Right lobe of liver (tissue), 6 donors: Measurements from ENCODE around the gene OR13C5. TPM values are rescaled to one million over a fixed set of nuclear protein-coding genes. Genes with fewer than 3 reads are reported as not detected.

Experiments used
- ATAC-seq, 4 donors: fragments of 200-7000 bp; cut with Tn5 transposase; one replicate each; pipeline ENCODE4 v1.9.1; 2020; ENCODE audit warnings: mild to moderate bottlenecking in 4 of 4, moderate library complexity in 4 of 4
- DNase-seq, 3 donors: peaks; one replicate each; pipeline ENCODE4 v3.0.0-alpha.2; 2020
- H3K27ac ChIP-seq, 3 donors: fragments of 200-600 bp; one replicate each; pipeline ENCODE4 v1.8.0; 2022
- H3K27me3 ChIP-seq, 2 donors: fragments of 200-600 bp; one replicate each; pipeline ENCODE4 v1.8.0; 2022
- H3K36me3 ChIP-seq, 4 donors: fragments of 200-600 bp; sonication (generic) in 1 of 4; one replicate each; pipeline versions ENCODE4 v1.5.1 to v1.8.0; 2017 to 2022; ENCODE audit warnings: control low read depth in 1 of 4
- H3K4me1 ChIP-seq, 4 donors: fragments of 200-600 bp; sonication (generic) in 1 of 4; one replicate each; pipeline versions ENCODE4 v1.5.1 to v1.8.0; 2017 to 2022; ENCODE audit warnings: control low read depth in 1 of 4
- H3K4me3 ChIP-seq, 3 donors: fragments of 200-600 bp; one replicate each; pipeline ENCODE4 v1.8.0; 2022
- H3K9me3 ChIP-seq, 4 donors: fragments of 200-600 bp; sonication (generic) in 1 of 4; one replicate each; pipeline versions ENCODE4 v1.5.1 to v1.8.0; 2017 to 2022; ENCODE audit warnings: control low read depth in 1 of 4
- POLR2A ChIP-seq: fragments of 450-650 bp; IDR thresholded peaks from one replicate; pipeline ENCODE4 v1.6.1; 2017; ENCODE audit warnings: antibody characterized with exemption, mild to moderate bottlenecking
- WGBS: methylation state at CpG from one replicate; pipeline ENCODE4 v1.1.6; 2018; ENCODE audit warnings: low coverage, low lambda C conversion rate; ENCODE audit not compliant: insufficient coverage; ENCODE audit errors: missing lambda C conversion rate; 5-methylcytosine and 5-hydroxymethylcytosine counted together
- intact Hi-C, 2 donors: fragments of 100-400 bp; cut with DNase I; formaldehyde crosslinking; loops; one replicate each; pipeline versions ENCODE4 v1.11.2 to v1.14.1; 2022
- total RNA-seq, 6 experiments: library from RNA; depleted of rRNA in 2 of 6; stranded (reverse); fragments of >200 nt in 2 of 6; fragmentation: NEBNext Ultra II Directional in 3 of 6; extraction: Animal tissue kit (Norgen Biotek cat#: 25700) in 3 of 6; gene quantifications; one replicate each; pipeline versions ENCODE4 v1.1.0 to v1.2.4, GENCODE V29; 2016 to 2023
- TF ChIP-seq, protein P1 (sequence below), 4 donors: fragments of 200-600 bp in 3 of 4; fragments of 450-650 bp in 1 of 4; IDR thresholded peaks; one replicate each; pipeline versions ENCODE4 v1.5.1 to v1.8.0; 2016 to 2022; ENCODE audit warnings: antibody characterized with exemption in 4 of 4, mild to moderate bottlenecking in 2 of 4
- donor health status: DM: no; HTN: yes; CAD: no.
- donor health status: DM: no; HTN: no; CAD: no.
- donor health status: DM: no; HTN: no; CAD: no.
- donor health status: DM: no; HTN: yes; CAD: no.
- donor health status: DM: no; HTN: yes; CAD: no.

OR13C5 gene
- total RNA-seq, 6 experiments from 2014 or later, result not detected

DNA sequence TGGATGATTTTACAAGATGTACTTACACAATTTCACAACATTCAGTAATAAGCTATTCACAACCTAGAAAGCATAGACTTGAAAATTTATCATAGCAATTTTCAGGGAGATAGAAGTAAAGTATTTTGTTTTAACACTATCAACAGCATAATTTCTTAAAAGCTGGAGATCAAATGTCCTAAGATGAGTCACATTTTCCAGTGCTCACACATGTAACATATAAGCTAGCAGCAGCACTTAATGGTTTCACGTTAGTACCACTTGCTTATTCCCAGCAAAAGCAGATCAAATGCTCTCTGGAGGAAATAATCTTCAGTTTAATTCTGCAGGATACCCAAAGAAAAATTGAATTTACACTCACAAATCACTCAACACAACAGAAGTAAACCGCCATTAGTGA is 23.8 kb downstream of the OR13C5 start:
- intact Hi-C loops, result no loop called here
- TF ChIP-seq POLR2A, result no peak
- TF ChIP-seq, protein P1, sequence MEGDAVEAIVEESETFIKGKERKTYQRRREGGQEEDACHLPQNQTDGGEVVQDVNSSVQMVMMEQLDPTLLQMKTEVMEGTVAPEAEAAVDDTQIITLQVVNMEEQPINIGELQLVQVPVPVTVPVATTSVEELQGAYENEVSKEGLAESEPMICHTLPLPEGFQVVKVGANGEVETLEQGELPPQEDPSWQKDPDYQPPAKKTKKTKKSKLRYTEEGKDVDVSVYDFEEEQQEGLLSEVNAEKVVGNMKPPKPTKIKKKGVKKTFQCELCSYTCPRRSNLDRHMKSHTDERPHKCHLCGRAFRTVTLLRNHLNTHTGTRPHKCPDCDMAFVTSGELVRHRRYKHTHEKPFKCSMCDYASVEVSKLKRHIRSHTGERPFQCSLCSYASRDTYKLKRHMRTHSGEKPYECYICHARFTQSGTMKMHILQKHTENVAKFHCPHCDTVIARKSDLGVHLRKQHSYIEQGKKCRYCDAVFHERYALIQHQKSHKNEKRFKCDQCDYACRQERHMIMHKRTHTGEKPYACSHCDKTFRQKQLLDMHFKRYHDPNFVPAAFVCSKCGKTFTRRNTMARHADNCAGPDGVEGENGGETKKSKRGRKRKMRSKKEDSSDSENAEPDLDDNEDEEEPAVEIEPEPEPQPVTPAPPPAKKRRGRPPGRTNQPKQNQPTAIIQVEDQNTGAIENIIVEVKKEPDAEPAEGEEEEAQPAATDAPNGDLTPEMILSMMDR (IDR thresholded peaks at IDR 0.05), result no peak
- Histone ChIP-seq H3K27me3 (no peaks in the 10 kb centered on the region), H3K4me3 (no peak overlapping the region), H3K9me3 (no peaks in the 10 kb centered on the region), H3K36me3 (no peaks in the 10 kb centered on the region), H3K4me1 (no peaks in the 10 kb centered on the region), H3K27ac (no peak overlapping the region)
- no peak for ATAC-seq
- no peak for DNase-seq
- WGBS, result 66% methylated on average over 2 of the region's 2 CpGs

DNA sequence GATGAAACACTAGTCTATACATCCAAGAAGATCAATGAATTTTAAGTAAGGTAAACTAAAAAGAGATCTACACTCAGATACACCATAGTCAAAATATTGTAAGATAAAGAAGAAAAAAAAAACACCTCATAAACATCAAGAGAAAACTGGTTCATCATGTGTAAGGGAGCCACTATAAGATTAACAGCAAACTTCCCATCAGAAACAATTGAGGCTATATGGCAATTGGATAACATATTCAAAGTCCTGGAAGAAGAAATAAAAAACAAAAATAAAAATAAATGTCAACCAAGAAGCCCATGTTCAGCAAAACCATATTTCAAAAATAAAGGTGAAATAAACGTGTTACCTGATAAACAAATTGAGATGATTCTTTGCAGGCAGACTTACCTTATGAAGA is 26.6 kb downstream of the OR13C5 start:
- TF ChIP-seq, protein P1 (IDR thresholded peaks at IDR 0.05), result no peak
- TF ChIP-seq POLR2A, result no peak
- H3K4me1 ChIP-seq, result no peaks in the 10 kb centered on the region
- intact Hi-C loops, result no loop called here
- no peaks in the 10 kb centered on the region for H3K27me3 ChIP-seq
- 67% methylated on average over 1 of the region's 1 CpG for WGBS
- DNase-seq (no peak), ATAC-seq (no peak)
- no peak overlapping the region for H3K4me3 ChIP-seq
- no peaks in the 10 kb centered on the region for H3K36me3 ChIP-seq
- H3K9me3 ChIP-seq, result no peaks in the 10 kb centered on the region
- no peak overlapping the region for H3K27ac ChIP-seq

DNA sequence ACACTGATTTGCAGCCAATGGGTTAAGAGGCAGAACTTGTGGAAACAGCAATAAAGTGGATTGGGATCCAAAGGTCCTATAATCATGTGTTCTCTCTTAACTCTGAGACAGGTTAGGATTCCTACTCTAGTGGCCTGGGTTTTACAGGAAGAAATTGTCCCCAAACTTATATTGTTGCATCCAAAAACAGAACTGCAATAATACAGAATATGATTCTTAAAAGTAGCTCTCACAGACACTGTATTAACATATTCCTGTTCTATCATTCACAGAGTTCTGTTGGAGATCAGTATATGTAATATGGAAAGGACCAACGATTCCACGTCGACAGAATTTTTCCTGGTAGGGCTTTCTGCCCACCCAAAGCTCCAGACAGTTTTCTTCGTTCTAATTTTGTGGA is 30.3 kb downstream of the OR13C5 start, which contains the start of gene OR13C8:
Gene OR13C8 (plus strand): TSS at position 301 of the 400 bp plus-strand sequence. CDS start 0 bp downstream, at position 301.
- WGBS, result 72% methylated on average over 4 of the region's 4 CpGs
- H3K27ac ChIP-seq, result no peak within 1 kb of the TSS
- intact Hi-C loops, result loop anchor here in 1 of 2 donors (10.0 kb wide), 1 partner anchor 64 kb away; the partner anchor contains the start of gene OR13F1
- H3K36me3 ChIP-seq, result no peaks in the 10 kb centered on the region
- no peaks in the 10 kb centered on the region for H3K27me3 ChIP-seq
- no peaks in the 10 kb centered on the region for H3K4me1 ChIP-seq
- no peaks in the 10 kb centered on the region for H3K9me3 ChIP-seq
- TF ChIP-seq, protein P1 (IDR thresholded peaks at IDR 0.05), result no peak
- no peak for TF ChIP-seq POLR2A
- H3K4me3 ChIP-seq, result no peak within 1 kb of the TSS
- ATAC-seq, result no peak
- DNase-seq, result no peak

DNA sequence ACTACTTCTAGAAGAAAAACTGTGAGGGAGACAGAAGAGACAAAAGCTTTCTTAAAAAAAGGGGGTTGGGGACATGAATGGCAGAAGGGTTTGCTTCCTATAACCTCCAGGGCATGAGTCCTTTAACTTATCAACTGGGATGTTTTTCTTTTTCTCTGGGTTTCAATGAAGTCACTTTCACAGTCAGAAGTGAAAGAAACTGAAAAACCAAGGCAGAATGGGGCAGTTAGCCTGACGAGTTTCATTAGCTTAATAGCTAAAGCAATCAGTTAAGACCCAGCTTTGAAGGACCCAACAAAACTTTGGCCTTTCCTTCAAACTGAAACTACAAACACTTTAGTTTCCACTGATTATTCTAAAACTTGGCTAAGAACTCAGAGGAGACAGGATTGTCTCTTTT is 34.9 kb downstream of the OR13C5 start:
- no peaks in the 10 kb centered on the region for H3K36me3 ChIP-seq
- no peak for TF ChIP-seq POLR2A
- TF ChIP-seq, protein P1 (IDR thresholded peaks at IDR 0.05), result no peak
- DNase-seq, result no peak
- intact Hi-C loops, result loop anchor here in 1 of 2 donors (10.0 kb wide), 1 partner anchor 60 kb away; the partner anchor contains the start of gene OR13F1
- no peaks in the 10 kb centered on the region for H3K9me3 ChIP-seq
- 42% methylated on average over 1 of the region's 1 CpG for WGBS
- H3K4me1 ChIP-seq, result no peaks in the 10 kb centered on the region
- ATAC-seq, result no peak
- H3K27me3 ChIP-seq, result no peaks in the 10 kb centered on the region
- no peak overlapping the region for H3K27ac ChIP-seq
- H3K4me3 ChIP-seq, result no peak overlapping the region
